Vagina (tissue), 2 donors: Measurements from ENCODE around the gene MYCBPAP. TPM values are rescaled to one million over a fixed set of nuclear protein-coding genes. Genes with fewer than 3 reads are reported as not detected.

Experiments
- DNase-seq, 2 donors: peaks; one replicate each; pipeline ENCODE4 v3.0.0-alpha.2; 2017; ENCODE audit errors: extremely low spot score in 2 of 2
- H3K27ac ChIP-seq: fragments of 200-600 bp; sonication (generic); one replicate; pipeline ENCODE4 v1.5.1; 2019
- H3K27me3 ChIP-seq: fragments of 200-600 bp; sonication (generic); one replicate; pipeline ENCODE4 v1.5.1; 2019
- H3K36me3 ChIP-seq, 2 donors: fragments of 200-600 bp; sonication (generic); one replicate each; pipeline ENCODE4 v1.5.1; 2017 to 2019
- H3K4me1 ChIP-seq: fragments of 200-600 bp; sonication (generic); one replicate; pipeline ENCODE4 v1.5.1; 2019
- H3K4me3 ChIP-seq, 2 donors: fragments of 200-600 bp; sonication (generic); 1 replicate in 1 of 2; 2 replicates in 1 of 2; pipeline ENCODE4 v1.5.1; 2016 to 2019
- H3K9me3 ChIP-seq: fragments of 200-600 bp; sonication (generic); one replicate; pipeline ENCODE4 v1.5.1; 2019
- POLR2A ChIP-seq, 2 donors: fragments of 450-650 bp; IDR thresholded peaks; one replicate each; pipeline ENCODE4 v1.6.1; 2017; ENCODE audit warnings: antibody characterized with exemption in 2 of 2, mild to moderate bottlenecking in 2 of 2, moderate library complexity in 2 of 2
- POLR2AphosphoS5 ChIP-seq, 2 donors: sonication (generic); formaldehyde crosslinking; IDR thresholded peaks; one replicate each; pipeline ENCODE4 v1.9.0; 2017; ENCODE audit warnings: antibody characterized with exemption in 2 of 2, mild to moderate bottlenecking in 2 of 2, low read depth in 1 of 2; ENCODE audit not compliant: insufficient read depth in 1 of 2
- intact Hi-C: fragments of 100-400 bp; cut with DNase I; formaldehyde crosslinking; loops from one replicate; pipeline ENCODE4 v1.15.1; 2023
- total RNA-seq: library from RNA; depleted of rRNA; stranded (reverse); fragments of >200 nt; gene quantifications from one replicate; pipeline ENCODE4 v1.2.3, GENCODE V29; 2016
- TF ChIP-seq, protein P1 (sequence below), 3 experiments: fragments of 450-650 bp in 2 of 3; fragments of 200-600 bp in 1 of 3; sonication (generic) in 1 of 3; IDR thresholded peaks; one replicate each; pipeline ENCODE4 v1.5.1; 2017 to 2019; ENCODE audit warnings: antibody characterized with exemption in 3 of 3, mild to moderate bottlenecking in 2 of 3, moderate library complexity in 2 of 3

The MYCBPAP gene, protein sequence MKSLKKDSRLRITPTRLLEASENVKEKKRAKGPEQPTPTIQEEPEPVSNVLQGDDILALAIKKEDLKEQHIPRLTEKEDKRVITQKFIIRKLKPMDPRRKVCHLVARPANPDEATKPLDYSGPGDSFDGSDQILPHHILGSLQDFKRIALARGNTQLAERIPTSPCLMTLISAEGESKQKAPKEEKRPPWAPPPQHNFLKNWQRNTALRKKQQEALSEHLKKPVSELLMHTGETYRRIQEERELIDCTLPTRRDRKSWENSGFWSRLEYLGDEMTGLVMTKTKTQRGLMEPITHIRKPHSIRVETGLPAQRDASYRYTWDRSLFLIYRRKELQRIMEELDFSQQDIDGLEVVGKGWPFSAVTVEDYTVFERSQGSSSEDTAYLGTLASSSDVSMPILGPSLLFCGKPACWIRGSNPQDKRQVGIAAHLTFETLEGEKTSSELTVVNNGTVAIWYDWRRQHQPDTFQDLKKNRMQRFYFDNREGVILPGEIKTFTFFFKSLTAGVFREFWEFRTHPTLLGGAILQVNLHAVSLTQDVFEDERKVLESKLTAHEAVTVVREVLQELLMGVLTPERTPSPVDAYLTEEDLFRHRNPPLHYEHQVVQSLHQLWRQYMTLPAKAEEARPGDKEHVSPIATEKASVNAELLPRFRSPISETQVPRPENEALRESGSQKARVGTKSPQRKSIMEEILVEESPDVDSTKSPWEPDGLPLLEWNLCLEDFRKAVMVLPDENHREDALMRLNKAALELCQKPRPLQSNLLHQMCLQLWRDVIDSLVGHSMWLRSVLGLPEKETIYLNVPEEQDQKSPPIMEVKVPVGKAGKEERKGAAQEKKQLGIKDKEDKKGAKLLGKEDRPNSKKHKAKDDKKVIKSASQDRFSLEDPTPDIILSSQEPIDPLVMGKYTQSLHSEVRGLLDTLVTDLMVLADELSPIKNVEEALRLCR
- not detected for total RNA-seq

DNA sequence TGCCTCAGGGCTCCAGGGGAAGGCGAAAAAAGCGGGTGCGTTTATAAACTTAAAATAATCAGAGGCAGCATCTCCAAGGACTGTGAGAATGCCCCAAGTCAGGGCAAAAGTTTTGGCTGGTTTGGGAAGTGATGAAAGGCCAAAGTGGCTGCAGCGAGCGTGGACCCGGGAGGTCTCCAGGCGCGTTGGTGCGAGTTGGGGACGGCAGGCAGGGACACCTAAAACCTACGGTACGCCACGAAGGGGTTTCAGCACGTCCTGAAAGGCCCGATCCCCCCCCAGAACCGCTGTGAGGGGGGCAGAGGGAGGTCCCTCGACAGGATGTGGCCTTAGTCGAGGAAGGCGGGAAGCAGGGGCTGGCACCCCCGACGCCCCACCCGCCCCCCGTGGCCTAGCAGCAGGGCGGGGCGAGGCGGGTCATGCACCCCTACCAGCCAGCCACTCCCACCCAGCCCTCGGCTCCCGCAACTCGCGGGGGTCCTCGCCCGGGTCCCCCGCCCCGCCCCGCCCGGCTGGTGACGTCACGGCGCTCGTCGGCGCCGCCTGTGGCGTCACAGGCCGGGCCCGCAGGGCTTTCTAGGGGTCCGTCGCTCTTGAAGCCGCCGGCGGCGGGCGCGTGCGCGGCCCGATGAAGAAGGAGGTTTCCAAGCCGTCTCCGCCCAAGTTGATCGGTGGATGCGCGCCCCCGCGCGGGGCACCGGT is at the start of gene MYCBPAP:
Gene MYCBPAP (plus strand): TSS at position 569 of the 702 bp plus-strand sequence. CDS start 236 bp downstream, outside the sequence.
- DNase-seq, result no peak
- intact Hi-C loops, result no loop called here
- TF ChIP-seq POLR2AphosphoS5 (IDR thresholded peaks at IDR 0.05; ENCODE audit: insufficient read depth in 1 of 2, low read depth in 1 of 2), result peak in 1 of 2 donors; percentile 24
- TF ChIP-seq POLR2A (IDR thresholded peaks at IDR 0.05), result no peak
- TF ChIP-seq, protein P1, sequence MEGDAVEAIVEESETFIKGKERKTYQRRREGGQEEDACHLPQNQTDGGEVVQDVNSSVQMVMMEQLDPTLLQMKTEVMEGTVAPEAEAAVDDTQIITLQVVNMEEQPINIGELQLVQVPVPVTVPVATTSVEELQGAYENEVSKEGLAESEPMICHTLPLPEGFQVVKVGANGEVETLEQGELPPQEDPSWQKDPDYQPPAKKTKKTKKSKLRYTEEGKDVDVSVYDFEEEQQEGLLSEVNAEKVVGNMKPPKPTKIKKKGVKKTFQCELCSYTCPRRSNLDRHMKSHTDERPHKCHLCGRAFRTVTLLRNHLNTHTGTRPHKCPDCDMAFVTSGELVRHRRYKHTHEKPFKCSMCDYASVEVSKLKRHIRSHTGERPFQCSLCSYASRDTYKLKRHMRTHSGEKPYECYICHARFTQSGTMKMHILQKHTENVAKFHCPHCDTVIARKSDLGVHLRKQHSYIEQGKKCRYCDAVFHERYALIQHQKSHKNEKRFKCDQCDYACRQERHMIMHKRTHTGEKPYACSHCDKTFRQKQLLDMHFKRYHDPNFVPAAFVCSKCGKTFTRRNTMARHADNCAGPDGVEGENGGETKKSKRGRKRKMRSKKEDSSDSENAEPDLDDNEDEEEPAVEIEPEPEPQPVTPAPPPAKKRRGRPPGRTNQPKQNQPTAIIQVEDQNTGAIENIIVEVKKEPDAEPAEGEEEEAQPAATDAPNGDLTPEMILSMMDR (IDR thresholded peaks at IDR 0.05), result peak in 1 of 3 experiments; percentile 29

DNA sequence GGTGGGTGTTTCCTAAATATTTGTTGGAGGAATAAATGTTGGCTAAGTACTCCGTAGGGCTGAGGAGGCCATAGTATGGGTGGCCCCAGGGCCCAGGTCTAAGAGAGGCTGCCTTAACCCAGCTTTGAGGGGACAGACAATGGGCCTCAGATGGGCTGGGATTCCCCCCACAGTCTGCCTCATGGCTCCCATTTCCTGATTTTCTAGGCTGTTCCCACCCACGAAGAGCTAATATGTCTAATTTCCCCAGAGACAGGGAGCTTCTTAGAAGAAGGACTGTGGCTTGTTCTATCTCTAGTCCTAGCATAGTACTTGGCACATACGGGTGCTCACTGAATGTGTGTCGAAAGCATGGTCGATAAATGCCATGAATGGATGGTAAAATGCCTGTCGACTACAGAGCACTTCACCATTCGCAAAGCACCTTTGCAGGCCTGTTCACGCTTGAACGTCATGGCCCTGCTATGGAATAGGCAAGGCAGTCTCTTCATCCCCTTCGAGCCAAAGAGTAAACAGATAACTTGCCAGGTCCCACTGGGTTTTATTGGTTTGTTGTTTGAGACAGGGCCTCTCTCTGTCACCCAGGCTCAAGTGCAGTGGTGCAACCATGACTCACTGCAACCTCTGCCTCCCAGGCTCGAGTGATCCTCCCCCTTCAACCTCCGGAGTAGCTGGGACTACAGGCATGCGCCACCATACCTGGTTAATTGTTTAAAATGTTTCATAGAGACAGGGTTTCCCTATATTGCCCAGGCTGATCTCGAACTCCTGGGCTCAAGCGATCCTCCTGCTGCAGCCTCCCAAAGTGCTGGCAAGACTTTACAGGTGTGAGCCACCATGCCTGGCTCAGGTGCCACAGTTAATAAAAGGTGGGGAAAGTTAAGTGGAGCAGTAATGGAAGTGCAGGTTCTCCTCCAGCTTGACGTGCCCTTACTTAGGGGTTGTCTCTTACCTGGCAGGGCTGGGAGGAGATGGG is 49.2 kb upstream of the MYCBPAP start:
- DNase-seq, result peak in 1 of 2 donors; percentile 81
- H3K36me3 ChIP-seq, result no peaks in the 10 kb centered on the region
- peaks cover 23% of the 10 kb centered on the region for H3K4me1 ChIP-seq
- no peak overlapping the region for H3K4me3 ChIP-seq
- intact Hi-C loops, result no loop called here
- no peaks in the 10 kb centered on the region for H3K27me3 ChIP-seq
- H3K9me3 ChIP-seq, result no peaks in the 10 kb centered on the region
- no peak overlapping the region for H3K27ac ChIP-seq
- TF ChIP-seq POLR2AphosphoS5 (IDR thresholded peaks at IDR 0.05; ENCODE audit: insufficient read depth in 1 of 2, low read depth in 1 of 2), result peak in 1 of 2 donors; percentile 60
- TF ChIP-seq, protein P1 (IDR thresholded peaks at IDR 0.05), result no peak

More for the DNA sequence above, at the start of gene MYCBPAP:
- Histone ChIP-seq H3K4me1 (peaks cover 20% of the 10 kb centered on the region), H3K9me3 (no peaks in the 10 kb centered on the region), H3K4me3 (peak within 1 kb of the TSS; percentile 64 to 82), H3K27me3 (no peaks in the 10 kb centered on the region), H3K27ac (peak within 1 kb of the TSS; percentile 96), H3K36me3 (no peaks in the 10 kb centered on the region)

DNA sequence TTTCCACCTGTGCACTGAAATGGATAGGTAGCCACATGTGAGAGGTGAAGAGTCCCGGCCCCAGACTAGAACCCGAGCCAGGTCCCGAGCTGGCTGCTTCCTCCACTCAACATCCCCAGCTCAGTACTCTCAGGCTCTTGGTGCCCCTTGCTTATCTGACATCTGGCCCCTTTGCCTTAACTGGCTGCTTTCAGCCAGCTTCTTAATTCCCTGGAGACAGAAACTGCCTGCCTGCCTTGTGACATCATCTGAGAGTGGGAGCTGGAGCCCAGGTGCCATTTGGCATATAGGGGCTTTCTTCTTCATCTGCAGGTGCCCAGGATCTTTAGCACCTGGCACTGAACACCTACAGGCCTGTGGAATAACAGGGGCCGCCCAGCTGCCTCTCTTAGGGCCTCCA is 48.5 kb upstream of the MYCBPAP start:
- H3K9me3 ChIP-seq, result no peaks in the 10 kb centered on the region
- H3K27ac ChIP-seq, result no peak overlapping the region
- no peak overlapping the region for H3K4me3 ChIP-seq
- intact Hi-C loops, result no loop called here
- H3K4me1 ChIP-seq, result peaks cover 20% of the 10 kb centered on the region
- no peak for DNase-seq
- TF ChIP-seq, protein P1 (IDR thresholded peaks at IDR 0.05), result no peak
- no peaks in the 10 kb centered on the region for H3K27me3 ChIP-seq
- H3K36me3 ChIP-seq, result no peaks in the 10 kb centered on the region

DNA sequence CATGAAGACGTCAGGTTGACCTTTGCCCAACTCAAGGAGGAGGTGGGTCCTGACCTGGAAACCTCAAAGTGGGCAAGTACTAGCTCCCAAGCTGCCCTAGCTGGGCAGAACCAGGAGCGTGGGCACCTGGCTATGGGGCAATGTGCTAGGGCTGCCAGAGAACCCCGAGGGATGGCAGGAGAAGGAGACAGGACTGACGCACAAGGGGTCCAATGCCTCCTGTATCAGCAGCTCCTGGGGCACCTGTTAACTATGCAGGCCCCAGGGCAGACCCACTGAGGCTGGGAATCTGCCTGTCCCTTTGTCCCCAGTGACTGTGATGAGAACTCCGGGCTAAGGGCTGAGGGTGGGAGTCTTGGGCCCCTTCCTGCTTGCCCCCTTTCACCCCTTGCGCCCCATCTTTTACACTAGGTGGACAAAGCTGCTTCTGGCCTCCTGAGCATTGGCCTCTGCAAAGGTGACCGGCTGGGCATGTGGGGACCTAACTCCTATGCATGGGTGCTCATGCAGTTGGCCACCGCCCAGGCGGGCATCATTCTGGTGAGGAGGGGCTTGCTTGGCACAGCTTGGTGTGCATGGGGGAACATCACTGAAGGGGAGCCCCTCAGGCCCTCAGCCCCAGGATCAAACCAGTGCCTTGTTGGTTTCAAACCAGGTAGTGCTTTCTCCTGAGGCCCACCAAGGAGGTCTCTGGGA is 47.3 kb upstream of the MYCBPAP start:
- Histone ChIP-seq H3K27me3 (no peaks in the 10 kb centered on the region), H3K4me3 (no peak overlapping the region), H3K36me3 (no peaks in the 10 kb centered on the region), H3K9me3 (no peaks in the 10 kb centered on the region), H3K4me1 (peaks cover 11% of the 10 kb centered on the region), H3K27ac (no peak overlapping the region)
- no peak for TF ChIP-seq POLR2A (IDR thresholded peaks at IDR 0.05)
- TF ChIP-seq, protein P1 (IDR thresholded peaks at IDR 0.05), result no peak
- TF ChIP-seq POLR2AphosphoS5 (IDR thresholded peaks at IDR 0.05; ENCODE audit: insufficient read depth in 1 of 2, low read depth in 1 of 2), result no peak
- DNase-seq, result no peak
- intact Hi-C loops, result no loop called here
